ENCODE data around the gene IWS1.

- TF ChIP-seq CTCF (IDR thresholded peaks at IDR 0.05; ENCODE audit: low read length) (no peak), EZH2 (optimal IDR thresholded peaks at IDR 0.05; ENCODE audit: low read depth, low read length) (no peak), EZH2phosphoT487 (IDR thresholded peaks at IDR 0.05; ENCODE audit: low read length) (no peak)
Measured at GRCh38 chr2:127570282-127571250, 44.3 kb upstream of the IWS1 start.
